ACHN (cell line): ENCODE data around the gene GFM2.
"Not testable (repeated sequence)": the region's sequence is repeated elsewhere in the genome, so short reads cannot be mapped to it uniquely, and the experiment has no call there.

ENCODE experiments used
- DNase-seq: peaks from one replicate; pipeline ENCODE4 v3.0.0-alpha.2; 2015
- in situ Hi-C: cut with HindIII; loops from 2 replicates; pipeline ENCODE4 v1.10.0; 2017; ENCODE audit warnings: low sequenced_read_pairs, low pct_ligation_motif_present, low pct_unique_long_range_greater_than_20kb

Gene GFM2

GRCh38 chr5:74738406-74738805 lies 28.5 kb downstream of the GFM2 start:
- in situ Hi-C loops = no loop called here
- no peak for DNase-seq

- in situ Hi-C loops = no loop called here
- DNase-seq = no peak
Observed at GRCh38 chr5:74736759-74737158, 30.2 kb downstream of the GFM2 start.

- no peak for DNase-seq
- in situ Hi-C loops = no loop called here
Observed at GRCh38 chr5:74725331-74725730, 41.6 kb downstream of the GFM2 start.

DNA sequence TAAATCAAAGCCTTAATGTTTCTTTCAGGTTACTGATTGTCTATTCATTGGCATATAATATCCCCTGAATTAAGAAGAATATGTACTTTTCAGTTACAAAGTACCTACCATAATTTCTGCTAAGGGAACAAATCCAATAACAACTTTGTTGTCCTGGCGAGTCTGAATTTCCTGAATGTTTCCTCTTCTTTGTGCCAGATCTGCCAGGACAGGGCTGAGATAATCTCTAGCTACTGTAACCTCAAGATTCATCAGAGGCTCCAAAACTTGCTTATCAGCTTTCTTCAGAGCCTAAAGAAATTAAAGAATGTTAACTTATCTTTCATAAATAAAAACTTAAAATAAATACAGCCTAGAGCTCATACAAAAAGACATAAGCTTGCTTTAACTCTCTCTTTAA lies 44.6 kb downstream of the GFM2 start:
- in situ Hi-C loops = no loop called here
- DNase-seq = no peak

GRCh38 chr5:74717596-74717995 lies 49.3 kb downstream of the GFM2 start:
- in situ Hi-C loops = no loop called here
- no peak for DNase-seq

DNA sequence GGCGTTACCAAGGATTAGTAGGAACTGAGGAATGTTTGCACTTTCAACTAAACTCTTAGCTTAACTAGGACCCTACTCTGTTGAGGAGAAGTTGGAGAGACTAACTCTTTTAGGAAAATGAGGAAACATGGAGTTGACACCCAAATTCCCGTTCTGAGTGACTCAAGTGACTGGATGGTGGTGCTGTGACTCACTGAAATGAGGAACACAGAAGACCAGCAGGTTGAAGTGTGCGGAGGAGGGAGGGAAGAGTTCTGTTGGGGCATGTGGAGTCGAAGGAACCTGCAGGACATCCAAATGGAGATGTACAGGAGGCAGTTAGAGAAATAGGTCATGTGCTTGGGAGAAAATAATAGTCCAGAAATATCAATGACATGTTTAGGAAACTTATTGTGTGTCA lies 73.7 kb downstream of the GFM2 start:
- no peak for DNase-seq

DNA sequence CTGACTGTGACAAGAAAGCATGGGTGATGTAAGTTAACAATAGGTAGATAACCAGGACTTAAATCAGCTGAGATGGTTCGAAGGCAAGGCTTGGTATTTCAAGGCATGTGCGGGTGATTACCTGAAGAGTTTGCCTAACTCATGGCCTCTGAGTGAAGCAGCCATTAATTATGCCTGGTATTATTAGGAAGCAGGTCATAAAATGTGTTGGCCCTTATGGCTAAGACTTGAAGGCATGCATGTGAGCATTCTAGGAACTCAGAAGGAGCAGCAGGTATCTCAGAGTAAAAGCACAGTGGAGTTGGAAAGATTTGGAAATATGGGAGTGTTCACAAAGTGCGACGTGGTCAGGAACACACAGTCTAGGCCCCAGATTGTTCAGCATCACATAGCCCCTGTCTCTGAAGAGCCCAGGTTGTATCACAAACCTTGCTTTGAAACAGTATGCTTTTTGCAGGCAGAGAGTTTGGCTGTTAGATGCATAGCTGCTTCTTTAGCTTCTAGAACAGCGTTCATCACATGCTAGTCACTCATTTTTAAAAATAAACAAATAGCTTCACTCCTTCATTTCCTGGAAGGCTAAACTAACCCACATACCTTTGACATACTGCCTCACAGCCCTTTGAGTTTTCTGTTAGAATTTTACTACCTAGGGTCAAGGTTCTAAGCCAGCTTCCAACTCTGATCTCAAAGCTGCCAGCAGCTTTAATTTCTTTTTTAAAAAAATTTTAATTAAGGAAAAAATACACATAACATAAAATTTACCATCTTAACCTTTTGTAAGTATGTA lies 79.8 kb downstream of the GFM2 start:
- no peak for DNase-seq
- in situ Hi-C loops = no loop called here

More for the DNA sequence above, 73.7 kb downstream of the GFM2 start:
- in situ Hi-C loops = no loop called here

DNA sequence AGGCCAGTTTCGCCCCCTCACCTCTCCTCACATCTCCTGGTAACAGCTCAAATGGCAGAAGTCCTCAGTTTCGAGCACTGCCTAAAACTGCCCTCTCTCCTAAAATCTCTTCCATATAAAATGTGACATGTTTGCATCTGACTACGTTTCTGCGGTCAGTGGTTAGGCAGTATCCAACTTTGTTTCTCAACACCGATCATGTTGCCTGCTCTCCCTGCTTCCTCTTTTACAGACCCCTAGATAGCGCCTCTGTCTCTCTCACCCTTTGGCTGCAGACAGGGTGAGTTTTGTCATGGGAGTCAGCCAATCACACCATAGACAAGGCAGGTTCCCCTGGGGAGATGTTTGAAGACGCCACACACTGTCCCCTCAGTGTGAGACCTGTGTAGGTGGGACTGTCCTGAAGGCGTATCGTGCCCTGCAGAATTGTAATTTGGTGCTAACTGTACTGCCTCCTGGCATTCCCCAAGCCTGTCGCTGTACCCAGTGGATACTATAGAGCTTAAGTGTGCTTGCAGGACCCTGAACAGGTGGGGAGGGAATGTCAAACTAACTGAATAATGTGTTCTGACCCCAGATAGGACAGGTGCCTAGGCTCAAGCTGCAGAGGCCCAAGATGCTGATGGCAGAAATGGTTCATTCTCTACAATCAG lies 80.8 kb downstream of the GFM2 start:
- in situ Hi-C loops = no loop called here
- DNase-seq = no peak

- in situ Hi-C loops = no loop called here
- DNase-seq = peak; percentile 87
Observed at GRCh38 chr5:74684900-74685851, 81.7 kb downstream of the GFM2 start, which contains the start of gene HEXB. HEXB (plus strand) TSS chr5:74685233; CDS start chr5:74685261, 28 bp downstream.

DNA sequence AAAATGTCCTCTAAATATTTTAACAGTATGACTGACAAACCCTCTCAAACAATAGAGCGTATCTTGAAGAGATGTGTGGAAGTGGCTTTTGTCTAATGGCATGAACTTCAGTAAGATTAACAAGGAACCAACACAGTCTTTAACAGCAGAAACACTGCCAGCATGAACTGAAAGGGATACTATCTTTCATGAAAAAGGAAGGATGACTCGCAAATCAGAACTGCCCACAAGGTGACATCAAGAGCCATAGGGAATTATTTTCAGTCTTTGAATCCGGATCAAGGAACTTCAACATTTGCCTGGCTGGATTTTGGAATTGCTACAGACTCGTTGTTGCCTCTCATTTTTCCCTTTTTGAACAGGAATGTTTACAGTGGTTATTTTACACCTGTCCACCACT lies 87.0 kb downstream of the GFM2 start:
- peak; percentile 7 for DNase-seq
- in situ Hi-C loops = no loop called here

GRCh38 chr5:74679300-74679699 lies 87.6 kb downstream of the GFM2 start:
- DNase-seq, in situ Hi-C loops: not testable (repeated sequence)

GRCh38 chr5:74678123-74678522 lies 88.8 kb downstream of the GFM2 start:
- DNase-seq, in situ Hi-C loops: not testable (repeated sequence)

GRCh38 chr5:74676466-74676865 lies 90.5 kb downstream of the GFM2 start:
- DNase-seq, in situ Hi-C loops: not testable (repeated sequence)

GRCh38 chr5:74673011-74673790 lies 93.7 kb downstream of the GFM2 start:
- in situ Hi-C loops = loop anchor here (25.0 kb wide), 1 partner anchor 761 kb away; no protein-coding TSS in a partner anchor
- peak; percentile 41 for DNase-seq

GRCh38 chr5:74672215-74672877 lies 94.6 kb downstream of the GFM2 start:
- DNase-seq = no peak
- in situ Hi-C loops = loop anchor here (25.0 kb wide), 1 partner anchor 760 kb away; no protein-coding TSS in a partner anchor
